Measurements from ENCODE around the gene RHBDD3.

The RHBDD3 gene

DNA sequence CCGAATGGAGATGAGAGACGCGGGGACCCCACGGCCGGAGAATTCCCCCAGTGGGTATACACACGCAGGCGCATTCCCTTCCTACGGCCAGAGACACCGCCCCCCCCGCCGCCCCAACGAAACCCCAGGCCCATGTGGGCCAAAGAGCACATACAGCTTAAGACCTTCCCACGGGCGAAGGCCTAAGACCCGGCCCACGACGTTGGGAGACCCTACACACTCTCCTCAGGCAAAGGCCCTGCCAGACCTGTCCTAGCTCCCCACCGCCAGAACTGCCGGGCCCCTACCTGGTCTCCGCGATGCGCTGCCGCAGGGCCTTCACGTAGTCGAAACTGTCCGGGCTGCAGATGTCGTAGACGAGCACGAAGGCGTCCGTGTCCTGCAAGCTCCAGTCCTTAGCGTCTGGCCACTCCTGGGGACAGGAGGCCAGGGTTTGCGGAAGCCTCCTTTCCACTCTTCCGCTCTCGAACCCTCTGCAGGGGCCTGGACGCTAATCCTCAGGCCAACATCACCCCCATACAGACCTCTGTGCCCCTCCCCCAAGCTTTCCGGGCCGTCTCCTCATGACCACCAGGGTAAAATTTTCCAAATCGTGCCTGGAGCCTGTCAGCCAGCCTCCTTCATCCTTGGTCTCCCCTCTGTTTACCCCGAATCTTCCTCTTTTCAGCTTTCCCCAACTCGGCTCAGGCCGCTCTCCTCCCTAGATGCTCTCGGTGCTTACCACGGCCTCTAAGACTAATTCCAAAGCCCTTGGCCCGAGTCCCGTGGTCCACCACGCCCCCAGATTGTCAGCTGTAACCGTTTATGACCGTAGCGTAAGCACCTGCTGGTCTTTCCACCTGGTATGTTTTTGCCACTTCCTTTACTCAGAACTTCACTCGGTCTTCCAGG lies 46.0 kb upstream of the RHBDD3 start:
- H3K27ac ChIP-seq, result no peak overlapping the region
- H3K27me3 ChIP-seq (replicated peaks), result peaks cover 30% of the 10 kb centered on the region
- in situ Hi-C loops (cut with HindIII; ENCODE audit: low pct_ligation_motif_present, low sequenced_read_pairs), result no loop called here
- DNase-seq, result no peak
- TF ChIP-seq, protein P1, sequence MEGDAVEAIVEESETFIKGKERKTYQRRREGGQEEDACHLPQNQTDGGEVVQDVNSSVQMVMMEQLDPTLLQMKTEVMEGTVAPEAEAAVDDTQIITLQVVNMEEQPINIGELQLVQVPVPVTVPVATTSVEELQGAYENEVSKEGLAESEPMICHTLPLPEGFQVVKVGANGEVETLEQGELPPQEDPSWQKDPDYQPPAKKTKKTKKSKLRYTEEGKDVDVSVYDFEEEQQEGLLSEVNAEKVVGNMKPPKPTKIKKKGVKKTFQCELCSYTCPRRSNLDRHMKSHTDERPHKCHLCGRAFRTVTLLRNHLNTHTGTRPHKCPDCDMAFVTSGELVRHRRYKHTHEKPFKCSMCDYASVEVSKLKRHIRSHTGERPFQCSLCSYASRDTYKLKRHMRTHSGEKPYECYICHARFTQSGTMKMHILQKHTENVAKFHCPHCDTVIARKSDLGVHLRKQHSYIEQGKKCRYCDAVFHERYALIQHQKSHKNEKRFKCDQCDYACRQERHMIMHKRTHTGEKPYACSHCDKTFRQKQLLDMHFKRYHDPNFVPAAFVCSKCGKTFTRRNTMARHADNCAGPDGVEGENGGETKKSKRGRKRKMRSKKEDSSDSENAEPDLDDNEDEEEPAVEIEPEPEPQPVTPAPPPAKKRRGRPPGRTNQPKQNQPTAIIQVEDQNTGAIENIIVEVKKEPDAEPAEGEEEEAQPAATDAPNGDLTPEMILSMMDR (IDR thresholded peaks at IDR 0.05; ENCODE audit: low read depth, low read length, missing control alignments), result no peak
- H3K4me3 ChIP-seq (ENCODE audit: low read depth, low read length), result no peak overlapping the region
- peaks cover 5% of the 10 kb centered on the region for H3K36me3 ChIP-seq (replicated peaks)

DNA sequence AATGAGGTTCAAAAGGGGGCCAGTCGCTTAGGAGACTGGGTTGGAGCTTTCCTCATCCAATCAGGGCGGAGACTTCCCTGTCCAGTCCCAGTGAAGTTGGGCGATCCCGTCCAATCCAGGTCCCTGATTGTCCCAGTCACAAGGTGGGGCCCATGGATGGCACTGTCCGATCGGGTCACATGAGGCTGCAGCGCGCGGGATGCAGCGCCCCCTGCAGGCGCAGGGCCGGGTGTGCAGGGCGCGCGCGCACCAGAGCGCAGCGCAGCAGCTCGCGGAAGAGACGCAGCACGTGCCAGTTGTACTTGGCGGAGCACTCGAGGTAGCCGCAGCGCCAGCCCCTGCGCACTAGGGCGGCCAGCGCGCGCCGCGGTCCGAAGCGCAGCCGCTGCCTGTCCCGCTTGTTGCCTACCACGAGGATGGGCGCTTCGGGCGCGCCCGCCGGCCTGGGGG lies 45.4 kb upstream of the RHBDD3 start:
- H3K27me3 ChIP-seq (replicated peaks), result peaks cover 30% of the 10 kb centered on the region
- DNase-seq, result no peak
- H3K4me3 ChIP-seq (ENCODE audit: low read depth, low read length), result no peak overlapping the region

DNA sequence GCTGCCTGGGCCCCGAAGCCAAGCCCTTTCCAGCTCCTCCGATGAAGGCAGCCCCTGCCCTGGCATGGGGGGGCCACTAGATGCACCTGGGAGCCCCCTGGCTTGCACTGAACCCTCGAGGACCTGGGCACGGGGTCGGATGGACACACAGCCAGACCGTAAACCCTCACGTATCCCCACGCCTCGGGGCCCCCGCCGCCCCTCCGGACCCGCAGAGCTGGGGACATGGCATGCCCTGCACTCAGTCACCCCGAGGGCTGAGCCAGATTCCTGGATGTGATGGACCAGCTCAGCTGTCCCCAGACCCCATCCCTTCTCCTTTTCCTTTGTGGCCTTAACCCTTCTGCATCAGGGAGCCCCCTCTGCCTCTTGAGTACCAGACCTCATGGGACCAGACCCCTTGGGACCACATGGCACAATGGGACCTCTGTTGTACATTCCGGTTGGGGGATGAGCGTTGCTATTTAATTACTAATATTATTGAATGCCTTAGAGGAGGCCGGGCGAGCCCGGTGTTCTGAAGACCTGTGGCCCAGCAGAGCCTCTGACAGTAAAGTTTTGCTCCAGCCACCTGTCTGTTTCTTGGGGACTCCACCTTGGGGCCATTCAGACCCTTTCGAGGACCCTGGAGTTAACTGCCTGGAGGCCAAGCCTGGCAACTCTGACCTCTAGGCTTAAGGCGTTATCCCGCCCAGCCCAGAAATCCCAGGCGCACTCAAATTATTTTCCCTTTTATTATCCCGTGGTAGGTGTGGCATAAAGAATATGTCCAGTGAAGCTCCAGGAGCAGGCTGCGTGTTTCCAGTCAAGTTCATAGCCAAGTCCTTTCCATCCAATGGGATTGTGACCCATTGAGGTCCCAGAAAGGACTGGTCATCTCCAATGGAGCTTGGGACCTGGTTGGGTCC lies 44.7 kb upstream of the RHBDD3 start:
- peaks cover 5% of the 10 kb centered on the region for H3K36me3 ChIP-seq (replicated peaks)
- in situ Hi-C loops (cut with HindIII; ENCODE audit: low pct_ligation_motif_present, low sequenced_read_pairs), result no loop called here
- H3K27ac ChIP-seq, result no peak overlapping the region
- no peak overlapping the region for H3K4me3 ChIP-seq (ENCODE audit: low read depth, low read length)
- TF ChIP-seq, protein P1 (IDR thresholded peaks at IDR 0.05; ENCODE audit: low read depth, low read length, missing control alignments), result no peak
- peaks cover 30% of the 10 kb centered on the region for H3K27me3 ChIP-seq (replicated peaks)
- DNase-seq, result no peak

More for the DNA sequence above, 45.4 kb upstream of the RHBDD3 start:
- H3K27ac ChIP-seq, result no peak overlapping the region
- TF ChIP-seq, protein P1 (IDR thresholded peaks at IDR 0.05; ENCODE audit: low read depth, low read length, missing control alignments), result peak; percentile 69
- H3K36me3 ChIP-seq (replicated peaks), result peaks cover 5% of the 10 kb centered on the region
- in situ Hi-C loops (cut with HindIII; ENCODE audit: low pct_ligation_motif_present, low sequenced_read_pairs), result no loop called here

DNA sequence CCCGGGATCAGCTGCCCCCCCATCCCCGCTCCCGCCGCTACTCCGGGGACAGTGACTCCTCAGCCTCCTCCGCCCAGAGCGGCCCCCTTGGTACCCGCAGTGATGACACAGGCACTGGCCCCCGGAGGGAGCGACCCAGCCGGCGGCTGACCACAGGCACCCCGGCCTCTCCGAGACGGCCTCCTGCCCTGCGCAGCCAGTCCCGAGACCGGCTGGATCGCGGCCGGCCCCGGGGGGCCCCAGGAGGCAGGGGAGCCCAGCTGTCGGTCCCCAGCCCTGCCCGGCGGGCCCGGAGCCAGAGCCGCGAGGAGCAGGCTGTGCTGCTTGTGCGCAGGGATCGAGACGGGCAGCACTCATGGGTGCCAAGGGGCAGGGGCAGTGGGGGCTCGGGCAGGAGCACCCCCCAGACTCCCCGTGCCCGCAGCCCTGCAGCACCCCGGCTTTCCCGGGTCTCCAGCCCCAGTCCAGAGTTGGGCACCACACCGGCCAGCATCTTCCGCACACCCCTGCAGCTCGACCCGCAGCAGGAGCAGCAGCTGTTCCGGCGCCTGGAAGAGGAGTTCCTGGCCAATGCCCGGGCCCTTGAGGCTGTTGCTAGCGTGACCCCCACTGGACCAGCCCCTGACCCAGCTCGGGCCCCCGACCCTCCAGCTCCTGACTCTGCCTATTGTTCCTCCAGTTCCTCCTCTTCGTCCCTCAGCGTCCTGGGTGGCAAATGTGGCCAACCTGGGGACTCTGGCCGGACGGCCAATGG lies 43.9 kb upstream of the RHBDD3 start:
- Histone ChIP-seq H3K4me3 (ENCODE audit: low read depth, low read length) (peak overlapping the region; percentile 22), H3K27ac (peak overlapping the region; percentile 86), H3K36me3 (replicated peaks) (peaks cover 5% of the 10 kb centered on the region), H3K27me3 (replicated peaks) (peaks cover 30% of the 10 kb centered on the region)
- TF ChIP-seq, protein P1 (IDR thresholded peaks at IDR 0.05; ENCODE audit: low read depth, low read length, missing control alignments), result no peak
- DNase-seq, result no peak
- in situ Hi-C loops (cut with HindIII; ENCODE audit: low pct_ligation_motif_present, low sequenced_read_pairs), result no loop called here

DNA sequence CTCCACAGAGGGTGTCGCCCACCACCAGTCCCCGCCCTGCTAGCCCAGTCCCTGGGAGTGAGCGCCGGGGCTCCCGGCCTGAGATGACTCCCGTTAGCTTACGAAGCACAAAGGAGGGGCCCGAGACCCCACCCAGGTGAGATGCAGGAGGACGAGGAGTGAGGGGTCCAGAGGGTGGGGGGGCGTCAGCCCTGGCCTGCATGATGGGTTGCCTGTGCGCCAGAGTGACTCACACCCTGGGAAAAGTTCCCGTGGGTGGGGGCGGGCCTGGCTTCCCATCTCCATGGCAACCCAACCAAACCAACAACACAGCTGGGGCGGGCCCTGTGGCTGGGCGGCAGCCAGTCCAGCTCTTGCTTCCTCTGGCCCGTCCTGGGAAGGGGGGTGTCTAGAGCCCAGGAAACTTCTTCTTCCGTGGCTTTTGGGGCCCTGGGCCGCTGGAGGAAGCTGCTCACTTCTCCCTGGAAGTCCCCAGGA lies 43.1 kb upstream of the RHBDD3 start:
- H3K27ac ChIP-seq, result peak overlapping the region; percentile 86
- H3K4me3 ChIP-seq (ENCODE audit: low read depth, low read length), result peak overlapping the region; percentile 22
- TF ChIP-seq, protein P1 (IDR thresholded peaks at IDR 0.05; ENCODE audit: low read depth, low read length, missing control alignments), result no peak
- DNase-seq, result peak; percentile 98
- peaks cover 23% of the 10 kb centered on the region for H3K27me3 ChIP-seq (replicated peaks)
- in situ Hi-C loops (cut with HindIII; ENCODE audit: low pct_ligation_motif_present, low sequenced_read_pairs), result no loop called here
- peaks cover 5% of the 10 kb centered on the region for H3K36me3 ChIP-seq (replicated peaks)

All from brain microvascular endothelial cell (primary cell).